HCT116 (cell line): Measurements from ENCODE around the gene BMPER. TPM values are rescaled to one million over a fixed set of nuclear protein-coding genes. Genes with fewer than 3 reads are reported as not detected.

Source experiments
- ATAC-seq: fragments of 200-7000 bp; cut with Tn5 transposase; 2 replicates; pipeline ENCODE4 v1.9.1; 2020; ENCODE audit warnings: mild to moderate bottlenecking, moderate library complexity
- BruUV-seq: library from RNA; stranded (reverse); fragments of 400-500 nt; replicated peaks from 2 replicates; lab custom pipeline; 2021; lab: Mats Ljungman, UMichigan
- CTCF ChIA-PET: fragments of 300-600 bp; sonication (Branson Sonifier 250); formaldehyde crosslinking; loops from one replicate; lab custom pipeline; 2021; ENCODE audit warnings: antibody characterized with exemption; lab: Charles Lee
- POLR2A ChIA-PET: fragments of 300-600, 350-600 bp; sonication (Branson Sonifier 250); formaldehyde crosslinking; loops from one replicate; lab custom pipeline; 2021; ENCODE audit warnings: antibody characterized with exemption; lab: Charles Lee
- RAD21 ChIA-PET, 2 experiments: fragments of 300-600 bp; sonication (Branson Sonifier 250); formaldehyde crosslinking; loops; one replicate each; lab custom pipeline; 2023; ENCODE audit warnings: low total read pairs in 2 of 2; ENCODE audit not compliant: uncharacterized antibody in 2 of 2, unreplicated experiment in 2 of 2, low non-redundant PET in 1 of 2; lab: Charles Lee
- DNase-seq: peaks from one replicate; pipeline ENCODE4 v3.0.0-alpha.2; 2010; ENCODE audit warnings: low read depth, low spot score
- H2AFZ ChIP-seq: fragments of 200-600 bp; shearing (Covaris generic), sonication (generic); 2 replicates; pipeline ENCODE4 v1.6.1; 2017; ENCODE audit warnings: low read depth, mixed run types, mixed read lengths, antibody characterized with exemption, low read length; ENCODE audit not compliant: poor library complexity, severe bottlenecking
- H3K27ac ChIP-seq: 2 replicates; pipeline ENCODE4 v1.5.1; 2012; ENCODE audit warnings: low read depth, low read length
- H3K27me3 ChIP-seq: fragments of 200-600 bp; sonication (generic); 2 replicates; pipeline ENCODE4 v1.6.1; 2016; ENCODE audit warnings: mixed run types, low read length, mixed read lengths; ENCODE audit not compliant: insufficient read depth
- H3K36me3 ChIP-seq, 2 experiments: fragments of 200-500 bp in 1 of 2; fragments of 200-600 bp in 1 of 2; sonication (Bioruptor generic) in 1 of 2; sonication (generic) in 1 of 2; 2 replicates each; pipeline versions ENCODE4 v1.5.1 to v1.6.1; 2014 to 2016; ENCODE audit warnings: low read length in 2 of 2, inconsistent platforms in 1 of 2, mixed read lengths in 1 of 2, mixed run types in 1 of 2; ENCODE audit not compliant: insufficient read depth in 2 of 2, control insufficient read depth in 1 of 2
- H3K4me1 ChIP-seq, 2 experiments: fragments of 200-600 bp in 1 of 2; sonication (generic) in 1 of 2; 2 replicates each; pipeline versions ENCODE4 v1.5.1 to v1.6.1; 2012 to 2017; ENCODE audit warnings: low read length in 2 of 2, inconsistent platforms in 1 of 2, mild to moderate bottlenecking in 1 of 2, mixed read lengths in 1 of 2, mixed run types in 1 of 2, moderate library complexity in 1 of 2; ENCODE audit not compliant: insufficient read depth in 2 of 2, control insufficient read depth in 1 of 2
- H3K4me2 ChIP-seq: fragments of 200-600 bp; sonication (generic); 2 replicates; pipeline ENCODE4 v1.6.1; 2017; ENCODE audit warnings: mixed run types, low read length, mixed read lengths
- H3K4me3 ChIP-seq, 2 experiments: fragments of 200-600 bp in 1 of 2; sonication (generic) in 1 of 2; replicated peaks in 1 of 2; 2 replicates each; pipeline ENCODE4 v1.5.1; 2011 to 2016; ENCODE audit warnings: low read length in 2 of 2, control low read depth in 1 of 2, low read depth in 1 of 2, mild to moderate bottlenecking in 1 of 2, mixed read lengths in 1 of 2, mixed run types in 1 of 2
- H3K79me2 ChIP-seq: fragments of 200-600 bp; sonication (generic); 2 replicates; pipeline ENCODE4 v1.6.1; 2017; ENCODE audit warnings: mild to moderate bottlenecking, mixed run types, low read length, moderate library complexity, mixed read lengths; ENCODE audit not compliant: insufficient read depth
- H3K9ac ChIP-seq: fragments of 200-600 bp; sonication (generic); 2 replicates; pipeline ENCODE4 v1.6.1; 2016; ENCODE audit warnings: low read length, mixed read lengths
- H3K9me2 ChIP-seq: fragments of 200-600 bp; sonication (generic), shearing (Covaris generic); 2 replicates; pipeline ENCODE4 v1.6.1; 2017; ENCODE audit warnings: mixed run types, mild to moderate bottlenecking, moderate library complexity; ENCODE audit not compliant: insufficient read depth
- H3K9me3 ChIP-seq, 2 experiments: fragments of 200-500 bp in 1 of 2; fragments of 200-600 bp in 1 of 2; sonication (Bioruptor generic) in 1 of 2; sonication (generic) in 1 of 2; 2 replicates each; pipeline ENCODE4 v1.6.1; 2014 to 2017; ENCODE audit warnings: low read length in 2 of 2, mixed read lengths in 2 of 2, inconsistent platforms in 1 of 2, low read depth in 1 of 2, mild to moderate bottlenecking in 1 of 2, mixed run types in 1 of 2, moderate library complexity in 1 of 2; ENCODE audit not compliant: control insufficient read depth in 1 of 2, insufficient read depth in 1 of 2
- H4K20me1 ChIP-seq: fragments of 200-600 bp; sonication (generic), shearing (Covaris generic); 2 replicates; pipeline ENCODE4 v1.6.1; 2017; ENCODE audit warnings: mixed run types, mild to moderate bottlenecking, moderate library complexity; ENCODE audit not compliant: insufficient read depth
- EGR1 ChIP-seq: IDR thresholded peaks from 2 replicates; pipeline ENCODE4 v1.6.1; 2012; ENCODE audit warnings: low read depth
- ELF1 ChIP-seq: IDR thresholded peaks from 2 replicates; pipeline ENCODE4 v1.6.1; 2012; ENCODE audit warnings: low read depth, borderline replicate concordance
- EZH2 ChIP-seq: fragments of 200-600 bp; sonication (generic); IDR thresholded peaks from 2 replicates; pipeline ENCODE4 v1.6.1; 2017; ENCODE audit warnings: antibody characterized with exemption, mixed run types
- EZH2phosphoT487 ChIP-seq: fragments of 200-600 bp; IDR thresholded peaks from 2 replicates; pipeline ENCODE4 v1.6.1; 2018; ENCODE audit warnings: antibody characterized with exemption, borderline replicate concordance
- FOSL1 ChIP-seq: IDR thresholded peaks from 2 replicates; pipeline ENCODE4 v1.6.1; 2012; ENCODE audit warnings: low read depth
- JUND ChIP-seq: IDR thresholded peaks from 2 replicates; pipeline ENCODE4 v1.6.1; 2012
- POLR2AphosphoS5 ChIP-seq: IDR thresholded peaks from 2 replicates; pipeline ENCODE4 v1.6.1; 2011; ENCODE audit warnings: mild to moderate bottlenecking, low read depth, low read length, moderate library complexity
- RAD21 ChIP-seq: IDR thresholded peaks from 2 replicates; pipeline ENCODE4 v1.6.1; 2012; ENCODE audit warnings: low read depth, mild to moderate bottlenecking
- SIN3A ChIP-seq: IDR thresholded peaks from 2 replicates; pipeline ENCODE4 v1.6.1; 2012; ENCODE audit warnings: low read depth
- SP1 ChIP-seq: IDR thresholded peaks from 2 replicates; pipeline ENCODE4 v1.6.1; 2012; ENCODE audit warnings: low read depth
- TCF7L2 ChIP-seq: IDR thresholded peaks from 2 replicates; pipeline ENCODE4 v1.7.0; 2011; ENCODE audit warnings: borderline replicate concordance, inconsistent platforms; ENCODE audit not compliant: insufficient read depth, insufficient read length; ENCODE audit errors: extremely low read depth
- YY1 ChIP-seq: IDR thresholded peaks from 2 replicates; pipeline ENCODE4 v1.6.1; 2011; ENCODE audit warnings: low read length, low read depth, moderate library complexity, mild to moderate bottlenecking; ENCODE audit not compliant: insufficient replicate concordance; ENCODE audit errors: extremely low read depth
- ZFX ChIP-seq: fragments of 450-650 bp; IDR thresholded peaks from 2 replicates; pipeline ENCODE4 v1.6.1; 2017
- intact Hi-C: fragments of 100-400 bp; cut with micrococcal nuclease; formaldehyde crosslinking; loops from 2 replicates; pipeline ENCODE4 v1.10.0; 2022
- total RNA-seq: library from RNA; stranded (reverse); gene quantifications from one replicate; pipeline ENCODE4 v1.2.1, GENCODE V29; 2021; ENCODE audit not compliant: unreplicated experiment
- TF ChIP-seq, protein P1 (sequence below), 3 experiments: fragments of 200-600 bp in 1 of 3; sonication (generic) in 1 of 3; IDR thresholded peaks in 2 of 3; conservative IDR thresholded peaks in 1 of 3; 2 replicates each; pipeline ENCODE4 v1.5.1; 2012 to 2017; ENCODE audit warnings: low read depth in 2 of 3, low read length in 2 of 3, antibody characterized with exemption in 1 of 3, borderline replicate concordance in 1 of 3, control low read depth in 1 of 3, mild to moderate bottlenecking in 1 of 3, mixed read lengths in 1 of 3, mixed run types in 1 of 3, moderate library complexity in 1 of 3; ENCODE audit not compliant: insufficient read depth in 1 of 3
- TF ChIP-seq, protein P2 (sequence below): IDR thresholded peaks from 2 replicates; pipeline ENCODE4 v1.6.1; 2011; ENCODE audit warnings: mild to moderate bottlenecking, low read length, moderate library complexity; ENCODE audit not compliant: insufficient replicate concordance; ENCODE audit errors: extremely low read depth
- TF ChIP-seq, protein P3 (sequence below): IDR thresholded peaks from 2 replicates; pipeline ENCODE4 v1.6.1; 2012; ENCODE audit warnings: low read depth

The BMPER gene
- total RNA-seq, 1 experiment from 2014 or later = not detected

DNA sequence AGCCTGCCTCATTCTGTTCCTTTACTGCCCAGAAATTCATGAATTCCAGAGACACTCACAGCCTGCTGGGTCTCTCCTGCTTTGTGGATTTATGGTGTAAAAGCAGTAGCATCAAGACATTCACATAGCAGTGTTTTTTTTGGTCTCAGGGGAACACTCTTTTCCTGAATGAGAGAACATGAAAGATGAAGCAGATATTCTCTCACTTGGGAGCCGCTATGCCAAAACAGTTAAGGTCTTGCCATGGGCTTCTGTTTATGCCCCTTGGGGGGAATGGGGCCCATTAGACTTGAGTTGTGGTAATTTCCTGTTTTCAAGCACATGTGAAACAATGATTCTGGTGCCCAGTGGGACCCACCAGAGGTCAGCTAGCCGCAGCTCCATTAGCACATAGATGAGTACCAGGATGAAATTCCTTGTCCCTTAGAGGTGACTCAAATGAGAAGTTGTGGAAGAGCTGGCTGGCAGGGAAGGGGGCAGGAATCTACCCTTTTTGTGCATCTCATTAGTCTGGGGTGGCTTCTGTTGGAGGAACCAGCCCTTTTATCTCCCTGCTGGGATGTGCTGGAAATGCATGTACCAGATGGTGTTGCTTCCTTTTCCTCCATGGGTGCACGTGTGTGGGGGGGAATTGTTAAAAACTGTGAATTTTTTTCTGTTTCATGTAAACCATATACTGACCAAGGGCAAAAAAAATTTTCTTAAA, 13.3 kb downstream of the BMPER start:
- ChIA-PET CTCF (no interaction called here), POLR2A (no interaction called here), RAD21 (no interaction called here)
- DNase-seq = no peak
- H4K20me1 ChIP-seq = no peaks in the 10 kb centered on the region
- no TSS peak for BruUV-seq
- H3K4me1 ChIP-seq = no peaks in the 10 kb centered on the region
- H2AFZ ChIP-seq = no peak overlapping the region
- H3K4me3 ChIP-seq = no peak overlapping the region
- H3K9me2 ChIP-seq = no peaks in the 10 kb centered on the region
- intact Hi-C loops = no loop called here
- no peaks in the 10 kb centered on the region for H3K36me3 ChIP-seq
- H3K27me3 ChIP-seq = peaks cover 12% of the 10 kb centered on the region; the same call in 1 of the 2 replicates
- no peak overlapping the region for H3K9ac ChIP-seq
- TF ChIP-seq EGR1 = no peak
- TF ChIP-seq EZH2 = no peak
- no peak for TF ChIP-seq EZH2phosphoT487
- TF ChIP-seq SIN3A = no peak
- TF ChIP-seq TCF7L2 = no peak
- no peak for TF ChIP-seq FOSL1
- no peak for TF ChIP-seq POLR2AphosphoS5
- TF ChIP-seq SP1 = no peak
- no peak for TF ChIP-seq JUND
- no peak for TF ChIP-seq YY1
- no peak for TF ChIP-seq ZFX
- TF ChIP-seq, protein P1, sequence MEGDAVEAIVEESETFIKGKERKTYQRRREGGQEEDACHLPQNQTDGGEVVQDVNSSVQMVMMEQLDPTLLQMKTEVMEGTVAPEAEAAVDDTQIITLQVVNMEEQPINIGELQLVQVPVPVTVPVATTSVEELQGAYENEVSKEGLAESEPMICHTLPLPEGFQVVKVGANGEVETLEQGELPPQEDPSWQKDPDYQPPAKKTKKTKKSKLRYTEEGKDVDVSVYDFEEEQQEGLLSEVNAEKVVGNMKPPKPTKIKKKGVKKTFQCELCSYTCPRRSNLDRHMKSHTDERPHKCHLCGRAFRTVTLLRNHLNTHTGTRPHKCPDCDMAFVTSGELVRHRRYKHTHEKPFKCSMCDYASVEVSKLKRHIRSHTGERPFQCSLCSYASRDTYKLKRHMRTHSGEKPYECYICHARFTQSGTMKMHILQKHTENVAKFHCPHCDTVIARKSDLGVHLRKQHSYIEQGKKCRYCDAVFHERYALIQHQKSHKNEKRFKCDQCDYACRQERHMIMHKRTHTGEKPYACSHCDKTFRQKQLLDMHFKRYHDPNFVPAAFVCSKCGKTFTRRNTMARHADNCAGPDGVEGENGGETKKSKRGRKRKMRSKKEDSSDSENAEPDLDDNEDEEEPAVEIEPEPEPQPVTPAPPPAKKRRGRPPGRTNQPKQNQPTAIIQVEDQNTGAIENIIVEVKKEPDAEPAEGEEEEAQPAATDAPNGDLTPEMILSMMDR (IDR thresholded peaks at IDR 0.05 in 2 of 3, conservative IDR thresholded peaks at IDR 0.05 in 1 of 3; ENCODE audit: borderline replicate concordance in 1 of 3, insufficient read depth in 1 of 3, low read depth in 2 of 3, low read length in 2 of 3) = no peak
- TF ChIP-seq, protein P2, sequence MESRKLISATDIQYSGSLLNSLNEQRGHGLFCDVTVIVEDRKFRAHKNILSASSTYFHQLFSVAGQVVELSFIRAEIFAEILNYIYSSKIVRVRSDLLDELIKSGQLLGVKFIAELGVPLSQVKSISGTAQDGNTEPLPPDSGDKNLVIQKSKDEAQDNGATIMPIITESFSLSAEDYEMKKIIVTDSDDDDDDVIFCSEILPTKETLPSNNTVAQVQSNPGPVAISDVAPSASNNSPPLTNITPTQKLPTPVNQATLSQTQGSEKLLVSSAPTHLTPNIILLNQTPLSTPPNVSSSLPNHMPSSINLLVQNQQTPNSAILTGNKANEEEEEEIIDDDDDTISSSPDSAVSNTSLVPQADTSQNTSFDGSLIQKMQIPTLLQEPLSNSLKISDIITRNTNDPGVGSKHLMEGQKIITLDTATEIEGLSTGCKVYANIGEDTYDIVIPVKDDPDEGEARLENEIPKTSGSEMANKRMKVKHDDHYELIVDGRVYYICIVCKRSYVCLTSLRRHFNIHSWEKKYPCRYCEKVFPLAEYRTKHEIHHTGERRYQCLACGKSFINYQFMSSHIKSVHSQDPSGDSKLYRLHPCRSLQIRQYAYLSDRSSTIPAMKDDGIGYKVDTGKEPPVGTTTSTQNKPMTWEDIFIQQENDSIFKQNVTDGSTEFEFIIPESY = no peak
- no peak for TF ChIP-seq RAD21
- no peak for TF ChIP-seq ELF1
- TF ChIP-seq, protein P3, sequence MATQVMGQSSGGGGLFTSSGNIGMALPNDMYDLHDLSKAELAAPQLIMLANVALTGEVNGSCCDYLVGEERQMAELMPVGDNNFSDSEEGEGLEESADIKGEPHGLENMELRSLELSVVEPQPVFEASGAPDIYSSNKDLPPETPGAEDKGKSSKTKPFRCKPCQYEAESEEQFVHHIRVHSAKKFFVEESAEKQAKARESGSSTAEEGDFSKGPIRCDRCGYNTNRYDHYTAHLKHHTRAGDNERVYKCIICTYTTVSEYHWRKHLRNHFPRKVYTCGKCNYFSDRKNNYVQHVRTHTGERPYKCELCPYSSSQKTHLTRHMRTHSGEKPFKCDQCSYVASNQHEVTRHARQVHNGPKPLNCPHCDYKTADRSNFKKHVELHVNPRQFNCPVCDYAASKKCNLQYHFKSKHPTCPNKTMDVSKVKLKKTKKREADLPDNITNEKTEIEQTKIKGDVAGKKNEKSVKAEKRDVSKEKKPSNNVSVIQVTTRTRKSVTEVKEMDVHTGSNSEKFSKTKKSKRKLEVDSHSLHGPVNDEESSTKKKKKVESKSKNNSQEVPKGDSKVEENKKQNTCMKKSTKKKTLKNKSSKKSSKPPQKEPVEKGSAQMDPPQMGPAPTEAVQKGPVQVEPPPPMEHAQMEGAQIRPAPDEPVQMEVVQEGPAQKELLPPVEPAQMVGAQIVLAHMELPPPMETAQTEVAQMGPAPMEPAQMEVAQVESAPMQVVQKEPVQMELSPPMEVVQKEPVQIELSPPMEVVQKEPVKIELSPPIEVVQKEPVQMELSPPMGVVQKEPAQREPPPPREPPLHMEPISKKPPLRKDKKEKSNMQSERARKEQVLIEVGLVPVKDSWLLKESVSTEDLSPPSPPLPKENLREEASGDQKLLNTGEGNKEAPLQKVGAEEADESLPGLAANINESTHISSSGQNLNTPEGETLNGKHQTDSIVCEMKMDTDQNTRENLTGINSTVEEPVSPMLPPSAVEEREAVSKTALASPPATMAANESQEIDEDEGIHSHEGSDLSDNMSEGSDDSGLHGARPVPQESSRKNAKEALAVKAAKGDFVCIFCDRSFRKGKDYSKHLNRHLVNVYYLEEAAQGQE = no peak
- ATAC-seq = no peak
- H3K27ac ChIP-seq = no peak overlapping the region
- no peaks in the 10 kb centered on the region for H3K79me2 ChIP-seq
- H3K9me3 ChIP-seq = no peaks in the 10 kb centered on the region
- H3K4me2 ChIP-seq = no peak overlapping the region
